Measurements from ENCODE around the gene DAP.
A peak's percentile ranks its signal among the peaks of the same experiment; 100 is the strongest.

The DAP gene

DNA sequence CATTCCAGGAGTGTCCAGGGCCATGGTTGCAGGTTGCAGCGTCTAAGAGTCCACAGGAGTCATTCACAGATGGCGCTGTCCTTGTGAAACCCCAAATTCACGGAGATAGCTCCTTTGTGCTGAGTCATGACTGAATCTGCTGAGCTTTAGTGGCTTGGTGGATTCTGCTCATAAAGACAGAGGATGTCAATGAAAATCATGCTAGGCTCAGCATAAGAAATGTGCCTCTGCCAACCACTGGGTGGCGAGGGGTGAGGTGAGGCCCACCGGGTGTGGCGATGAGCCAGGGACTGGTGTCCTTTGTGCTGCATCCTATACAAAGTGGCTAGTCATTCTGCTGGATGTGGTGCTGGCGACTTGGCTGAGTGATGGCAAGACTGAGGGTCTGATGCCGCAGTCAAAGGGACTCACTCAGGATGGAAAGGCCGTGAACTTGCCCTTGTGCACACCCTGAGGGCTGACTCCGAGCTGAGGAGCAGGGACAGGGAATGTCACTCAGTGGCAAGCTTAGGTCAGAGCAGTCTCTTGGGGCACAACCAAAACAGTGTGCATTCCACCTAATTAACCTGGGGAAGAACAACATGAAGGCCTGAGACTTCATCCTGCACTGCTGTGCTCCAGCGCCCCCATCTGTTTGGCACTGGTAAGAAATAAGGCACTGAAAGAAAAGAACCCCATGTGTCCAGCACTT, 71.5 kb downstream of the DAP start:
- DNase-seq (ENCODE audit: low spot score): peak; percentile 51

DNA sequence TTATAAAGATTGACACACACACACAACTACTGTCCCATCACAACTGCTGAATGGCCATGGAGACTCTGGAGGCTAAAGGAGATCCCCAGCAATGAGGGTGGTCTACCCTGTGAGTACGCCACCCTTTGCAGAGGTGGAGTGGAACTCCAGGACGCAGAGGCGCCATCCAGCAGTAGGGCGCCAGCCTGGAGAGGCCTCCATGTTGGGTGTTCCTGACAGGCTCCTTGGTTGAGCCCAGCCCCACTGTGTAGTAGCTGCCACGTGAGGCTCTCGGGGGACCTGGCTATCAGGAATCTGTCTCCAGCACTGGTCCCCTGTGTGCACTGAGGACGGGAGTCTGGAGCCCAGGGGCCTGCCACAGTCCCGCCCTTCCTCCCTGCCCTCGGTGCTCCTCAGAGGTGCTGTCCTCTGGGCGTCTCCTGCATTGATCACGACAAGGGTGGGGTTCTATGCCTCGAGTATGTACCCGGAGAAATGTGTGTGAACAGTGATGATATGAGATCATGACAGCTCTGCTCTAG, 72.3 kb downstream of the DAP start:
- DNase-seq (ENCODE audit: low spot score): no peak

DNA sequence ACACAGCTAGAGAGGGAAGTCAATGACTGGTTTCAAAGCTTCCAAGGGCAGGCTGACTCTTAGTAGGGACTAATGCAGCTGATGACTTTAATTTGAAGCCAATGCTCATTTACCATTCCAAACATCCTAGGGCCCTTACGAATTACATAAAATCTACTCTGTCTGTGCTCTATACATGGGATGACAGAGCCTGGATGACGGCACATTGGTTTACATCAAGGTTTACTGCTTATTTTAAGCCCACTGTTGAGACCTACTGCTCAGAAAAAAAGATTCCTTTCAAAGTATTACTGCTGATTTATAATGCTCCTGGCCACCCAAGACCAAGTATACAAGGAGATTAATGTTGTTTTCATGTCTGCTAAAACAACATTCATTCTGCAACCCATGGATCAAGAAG, 74.1 kb downstream of the DAP start:
- no peak for DNase-seq (ENCODE audit: low spot score)

DNA sequence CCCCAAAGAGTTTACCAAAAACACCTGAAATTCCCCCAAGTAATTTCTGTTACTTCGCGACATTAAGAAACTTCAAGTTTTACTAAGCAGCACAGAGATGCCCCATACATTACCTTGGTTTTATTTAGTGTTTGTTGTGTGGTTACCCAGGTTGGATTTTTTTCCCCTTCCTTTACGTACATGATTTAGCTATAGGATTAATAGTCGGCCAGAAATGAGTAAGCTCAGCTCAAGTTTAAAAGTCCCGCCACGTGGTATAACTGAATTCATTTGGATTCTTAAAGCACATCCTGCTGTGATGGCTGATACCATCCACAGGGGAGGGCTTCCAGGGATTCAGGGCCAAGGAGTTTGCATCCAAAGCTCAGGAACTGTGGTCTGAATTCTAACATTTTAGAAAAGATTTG, 75.9 kb downstream of the DAP start:
- DNase-seq (ENCODE audit: low spot score): no peak

DNA sequence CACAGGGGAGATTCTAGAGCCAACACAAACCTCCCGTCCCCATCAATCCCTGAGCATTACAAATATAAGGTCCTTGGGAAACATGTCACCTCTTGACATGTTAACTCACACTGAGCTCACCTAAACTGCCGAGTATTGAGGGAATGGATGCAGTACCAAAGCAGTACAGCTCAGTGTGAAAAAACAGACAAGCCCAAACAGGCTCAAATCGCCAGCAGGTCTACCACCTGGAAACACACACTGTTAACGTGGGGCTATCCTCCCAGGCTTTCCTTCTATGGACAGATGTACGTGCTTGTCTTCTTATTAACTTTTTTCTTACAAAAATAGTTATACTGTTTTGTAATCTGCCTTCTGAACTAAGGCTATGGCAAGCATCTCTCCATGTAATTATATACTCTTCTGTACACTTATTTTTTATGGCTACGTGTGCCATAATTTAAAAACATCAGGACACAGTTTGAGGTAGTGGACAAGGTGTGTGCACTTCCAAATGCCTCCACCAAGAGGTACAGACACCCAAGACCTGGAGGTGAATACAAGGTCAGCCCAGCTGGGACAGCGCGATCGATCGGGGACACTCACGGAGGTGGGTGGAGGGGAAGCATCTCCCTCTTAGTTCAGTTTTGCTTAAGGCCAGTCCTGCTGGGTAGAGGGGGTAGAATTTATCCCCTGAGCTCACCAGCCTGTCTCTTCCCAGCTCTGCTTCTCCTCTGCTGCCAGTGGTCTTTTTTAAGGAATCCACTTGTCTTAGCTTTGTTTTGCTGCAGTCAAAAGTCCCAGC, 76.5 kb downstream of the DAP start:
- DNase-seq (ENCODE audit: low spot score): no peak

DNA sequence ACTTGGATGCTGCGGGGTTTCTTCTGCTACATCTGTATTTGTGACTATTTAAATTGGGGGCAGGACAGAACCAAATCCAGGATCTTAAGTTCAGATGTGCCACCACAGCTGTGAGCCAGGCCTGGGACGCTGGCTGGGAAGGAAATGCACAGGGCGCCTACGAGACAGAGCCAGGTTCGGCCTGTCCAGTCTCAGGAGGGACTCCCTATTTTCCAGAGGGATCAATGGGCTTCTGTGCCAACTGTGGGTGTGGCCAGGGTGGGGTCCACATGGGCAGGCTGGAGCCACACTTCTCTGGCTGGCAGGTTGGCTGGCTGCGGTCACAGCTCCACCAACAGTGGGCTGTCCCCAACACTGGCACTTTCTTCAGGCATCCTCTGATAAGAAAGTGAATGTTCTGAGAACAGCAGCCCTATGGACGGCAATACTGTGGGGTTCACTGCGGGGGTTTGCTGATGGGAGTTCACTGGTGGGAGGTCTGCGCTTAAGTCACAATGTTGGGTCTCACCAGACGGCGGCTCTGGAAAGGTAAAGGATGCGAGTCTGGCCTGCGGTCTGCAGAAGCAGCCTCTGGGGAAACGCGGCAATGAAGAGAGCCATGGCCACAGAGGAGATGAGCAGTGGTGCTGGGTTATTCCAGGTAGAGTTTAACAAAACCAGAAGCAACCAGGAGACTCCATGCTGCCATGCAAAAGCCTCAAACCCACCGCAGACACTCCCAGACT, 78.1 kb downstream of the DAP start:
- DNase-seq (ENCODE audit: low spot score): no peak

DNA sequence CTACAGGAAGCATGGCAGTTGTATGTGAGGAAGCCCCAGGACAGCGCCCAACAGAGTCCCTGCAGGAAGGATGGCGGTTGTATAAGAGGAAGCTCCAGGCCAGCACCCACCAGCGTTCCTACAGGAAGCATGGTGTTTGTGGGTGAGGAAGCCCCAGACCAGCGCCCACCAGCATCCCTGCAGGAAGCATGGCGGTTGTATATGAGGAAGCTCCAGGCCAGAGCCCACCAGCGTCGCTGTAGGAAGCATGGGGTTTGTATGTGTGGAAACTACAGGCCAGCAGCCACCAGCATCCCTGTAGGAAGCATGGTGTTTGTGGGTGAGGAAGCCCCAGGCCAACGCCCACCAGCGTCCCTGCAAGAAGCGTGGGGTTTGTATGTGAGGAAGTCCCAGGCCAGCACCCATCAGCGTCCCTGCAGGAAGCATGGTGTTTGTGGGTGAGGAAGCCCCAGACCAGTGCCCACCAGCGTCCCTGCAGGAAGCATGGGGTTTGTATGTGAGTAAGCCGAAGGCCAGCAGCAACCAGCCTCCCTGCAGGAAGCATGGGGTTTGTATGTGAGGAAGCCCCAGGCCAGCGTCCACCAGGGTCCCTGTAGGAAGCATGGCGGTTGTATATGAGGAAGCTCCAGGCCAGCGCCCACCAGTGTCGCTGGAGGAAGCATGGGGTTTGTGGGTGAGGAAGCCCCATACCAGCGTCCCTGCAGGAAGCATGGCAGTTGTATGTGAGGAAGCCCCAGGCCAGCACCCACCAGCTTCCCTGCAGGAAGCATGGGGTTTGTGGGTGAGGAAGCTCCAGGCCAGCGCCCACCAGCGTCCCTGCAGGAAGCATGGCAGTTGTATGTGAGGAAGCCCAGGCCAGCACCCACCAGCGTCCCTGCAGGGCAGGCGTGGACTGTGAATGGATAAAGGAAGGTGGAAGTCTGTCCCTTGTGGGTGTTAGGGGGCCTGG, 79.0 kb downstream of the DAP start:
- DNase-seq (ENCODE audit: low spot score): no peak

DNA sequence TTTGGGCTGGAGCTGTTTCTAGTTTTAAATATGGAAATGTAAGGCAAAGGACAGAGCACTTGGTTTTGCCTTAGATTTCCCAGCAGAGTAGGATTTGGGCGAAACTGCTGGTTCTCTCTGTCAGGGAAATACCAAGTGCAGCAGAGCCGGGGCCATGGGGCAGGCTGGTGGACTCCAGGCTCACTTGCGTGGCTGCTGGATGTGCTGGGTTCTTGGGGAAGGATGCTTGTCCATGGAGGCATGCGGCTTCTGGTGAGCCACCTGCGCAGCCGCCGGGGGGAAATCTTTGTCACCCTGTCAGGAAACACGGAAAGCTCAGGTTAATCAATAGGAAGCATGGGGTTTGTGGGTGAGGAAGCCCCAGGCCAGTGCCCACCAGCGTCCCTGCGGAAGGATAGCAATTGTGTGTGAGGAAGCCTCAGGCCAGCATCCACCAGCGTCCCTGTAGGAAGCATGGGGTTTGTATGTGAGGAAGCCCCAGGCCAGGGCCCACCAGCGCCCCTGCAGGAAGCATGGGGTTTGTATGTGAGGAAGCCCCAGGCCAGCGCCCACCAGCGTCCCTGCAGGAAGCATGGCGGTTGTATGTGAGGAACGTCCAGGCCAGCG, 80.1 kb downstream of the DAP start:
- no peak for DNase-seq (ENCODE audit: low spot score)

DNA sequence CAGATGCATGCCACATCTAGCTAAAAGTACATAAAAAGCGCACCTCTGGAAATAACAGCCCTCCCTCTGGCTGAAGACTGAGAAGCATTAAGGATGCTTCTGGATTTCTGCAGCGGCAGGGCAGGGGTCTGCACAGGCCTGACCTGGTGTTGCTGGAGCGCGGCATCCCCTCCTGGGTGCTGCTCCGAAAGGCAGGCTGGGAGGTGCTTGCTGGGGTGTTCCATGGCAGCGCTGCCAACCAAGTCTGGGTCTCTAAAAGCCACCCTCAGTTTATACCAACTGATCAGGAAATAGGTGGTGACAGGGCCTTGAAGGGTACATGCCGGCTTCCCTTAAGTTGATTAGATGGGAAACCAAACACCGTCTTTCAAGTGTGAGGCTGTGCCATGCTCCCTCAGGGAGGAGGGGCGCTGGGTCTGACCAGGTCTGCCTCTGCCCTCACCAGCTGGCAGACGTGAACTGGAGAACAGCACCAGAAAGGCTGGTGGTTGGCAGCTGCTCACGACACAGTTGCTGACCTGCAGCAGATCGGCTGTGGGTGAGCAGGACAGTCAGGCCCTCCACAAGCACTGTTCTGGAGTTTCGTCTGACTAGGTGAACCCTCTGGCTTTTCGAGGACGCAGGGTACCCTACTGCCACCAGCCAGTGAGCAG, 81.6 kb downstream of the DAP start:
- DNase-seq (ENCODE audit: low spot score): no peak

DNA sequence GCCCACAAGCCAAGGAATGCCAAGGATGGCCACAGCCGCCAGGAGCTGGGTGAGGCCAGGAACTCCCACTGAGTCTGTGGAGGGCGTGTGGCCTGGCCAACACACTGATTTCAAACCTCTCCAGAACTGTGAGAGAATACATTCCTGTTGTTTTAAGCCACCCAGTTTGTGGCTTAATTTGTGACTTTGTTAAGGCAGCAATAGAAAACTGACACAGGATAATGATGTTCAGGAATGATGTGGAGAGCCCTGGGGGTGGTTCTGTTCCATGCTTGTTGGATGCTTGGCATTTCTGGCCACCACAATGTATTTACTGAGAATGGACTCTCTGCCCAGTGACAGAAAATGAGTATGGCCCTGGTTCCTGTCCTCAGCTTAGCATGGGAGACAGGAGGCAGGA, 82.8 kb downstream of the DAP start:
- no peak for DNase-seq (ENCODE audit: low spot score)

DNA sequence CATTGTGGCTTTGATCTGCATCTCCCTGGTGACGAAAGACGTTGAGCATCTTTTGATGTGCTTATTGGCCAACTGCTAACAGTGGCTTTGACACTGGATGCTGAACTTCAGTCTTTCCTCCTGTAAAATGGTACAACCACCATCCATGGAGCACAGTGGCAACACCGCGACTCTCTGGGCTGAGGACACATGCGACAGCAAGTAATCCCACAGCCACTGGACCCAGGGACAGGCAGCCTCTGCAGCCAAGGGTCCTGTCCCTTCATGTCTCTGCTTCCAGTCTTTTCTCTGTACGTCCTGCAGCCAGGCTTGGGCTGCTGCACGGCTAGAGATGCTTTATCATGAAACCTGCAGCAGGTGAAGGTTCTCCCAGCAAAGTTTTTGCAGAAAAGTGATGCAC, 83.5 kb downstream of the DAP start:
- DNase-seq (ENCODE audit: low spot score): no peak

DNA sequence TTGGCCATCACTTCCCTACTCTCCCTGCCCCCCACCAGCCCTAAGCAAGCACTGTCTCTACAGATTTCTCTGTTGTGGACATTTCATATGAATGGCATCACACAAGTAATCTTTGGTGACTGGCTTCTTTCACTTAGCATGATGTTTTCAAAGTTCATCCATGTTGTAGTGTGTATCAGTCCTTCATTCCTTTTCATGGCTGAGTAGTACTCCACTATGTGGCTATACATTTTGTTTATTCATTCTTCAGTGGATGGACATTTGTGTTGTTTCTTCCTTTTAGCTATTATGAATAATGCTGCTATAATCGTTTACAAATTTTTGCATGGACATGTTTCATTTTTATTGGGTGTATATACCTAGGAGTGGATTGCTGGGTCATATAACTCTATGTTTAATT, 84.1 kb downstream of the DAP start:
- DNase-seq (ENCODE audit: low spot score): no peak

DNA sequence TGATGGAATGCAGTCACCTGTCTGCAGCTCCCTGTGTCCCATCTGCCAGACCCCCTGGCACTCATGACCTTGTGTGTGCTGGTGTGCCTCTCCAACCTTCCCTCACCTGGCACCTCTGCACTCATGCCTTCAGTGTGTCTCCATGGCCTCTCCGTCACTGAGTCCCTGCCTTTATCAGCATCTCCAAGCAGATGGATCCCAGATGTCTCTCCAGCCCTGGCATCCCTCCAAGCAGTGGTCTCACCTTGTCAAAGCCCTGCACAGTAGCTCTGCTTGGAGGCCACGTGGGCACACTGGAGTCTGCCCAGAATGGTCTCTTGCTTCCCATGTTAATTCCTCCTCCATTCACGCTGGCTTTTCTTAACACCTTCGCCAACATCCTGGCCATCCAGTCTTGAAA, 84.8 kb downstream of the DAP start:
- DNase-seq (ENCODE audit: low spot score): no peak

DNA sequence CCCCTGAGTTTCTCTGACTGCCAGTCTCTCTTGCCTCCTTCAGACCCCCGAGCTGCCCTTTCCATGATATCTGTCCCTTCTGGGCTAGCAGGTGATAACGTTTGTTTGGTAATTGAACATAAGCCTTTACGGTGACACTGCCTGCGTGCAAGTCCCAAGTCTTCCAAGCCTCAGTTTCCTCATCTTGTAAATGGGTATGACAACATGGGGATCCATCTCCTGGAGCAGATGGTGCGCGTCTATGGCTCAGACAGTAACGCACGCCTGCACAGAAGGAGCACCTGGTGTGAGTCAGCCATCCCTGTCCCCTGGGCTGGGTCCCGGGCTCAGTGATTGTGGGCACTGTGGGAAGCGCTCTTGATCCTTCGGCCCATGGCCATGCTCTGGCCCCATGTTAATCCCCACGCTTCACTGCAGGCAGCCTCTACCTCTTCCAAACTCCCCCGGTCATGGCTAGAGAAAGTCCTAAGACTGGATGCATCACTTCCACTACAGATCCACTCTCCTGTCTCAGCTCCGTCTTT, 85.8 kb downstream of the DAP start:
- DNase-seq (ENCODE audit: low spot score): no peak

DNA sequence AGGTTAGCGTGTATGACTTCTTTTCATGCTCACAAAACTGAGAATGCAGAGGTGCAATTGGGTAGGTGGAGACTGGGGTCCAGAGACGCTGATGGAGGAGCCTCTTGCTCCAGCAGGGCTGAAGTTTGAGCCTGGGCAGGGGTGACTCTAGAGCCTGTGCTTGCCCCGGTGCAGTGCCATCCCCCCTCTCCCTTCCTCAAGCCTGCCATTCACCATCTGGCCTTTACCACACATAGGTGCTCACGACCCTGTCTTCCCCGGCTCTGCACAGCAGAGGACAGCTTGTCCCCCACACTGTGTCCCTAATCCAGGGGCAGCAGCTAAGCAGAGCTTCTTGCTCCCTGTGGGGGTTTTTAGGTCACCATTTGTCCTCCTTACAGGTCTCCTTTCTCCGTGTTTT, 86.5 kb downstream of the DAP start:
- DNase-seq (ENCODE audit: low spot score): no peak

DNA sequence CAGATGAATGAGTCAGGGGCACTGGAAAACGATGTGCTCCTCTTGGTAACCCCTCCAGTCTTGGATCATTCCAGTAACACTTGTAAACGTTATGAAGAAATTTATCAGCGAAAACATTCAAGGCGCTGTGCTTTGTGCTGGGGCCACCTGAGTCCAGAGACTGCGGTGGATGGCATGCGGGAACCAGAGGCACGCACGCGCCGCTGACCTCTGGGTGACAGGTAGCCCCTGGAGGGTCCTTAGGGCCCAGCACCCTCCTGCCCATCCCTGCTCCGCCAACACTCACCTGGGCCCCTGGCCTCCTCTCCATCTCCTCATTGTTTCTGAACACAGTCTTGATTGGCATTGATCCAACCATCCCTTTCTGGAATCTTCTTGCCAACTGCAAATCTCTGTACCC, 86.9 kb downstream of the DAP start:
- DNase-seq (ENCODE audit: low spot score): no peak

DNA sequence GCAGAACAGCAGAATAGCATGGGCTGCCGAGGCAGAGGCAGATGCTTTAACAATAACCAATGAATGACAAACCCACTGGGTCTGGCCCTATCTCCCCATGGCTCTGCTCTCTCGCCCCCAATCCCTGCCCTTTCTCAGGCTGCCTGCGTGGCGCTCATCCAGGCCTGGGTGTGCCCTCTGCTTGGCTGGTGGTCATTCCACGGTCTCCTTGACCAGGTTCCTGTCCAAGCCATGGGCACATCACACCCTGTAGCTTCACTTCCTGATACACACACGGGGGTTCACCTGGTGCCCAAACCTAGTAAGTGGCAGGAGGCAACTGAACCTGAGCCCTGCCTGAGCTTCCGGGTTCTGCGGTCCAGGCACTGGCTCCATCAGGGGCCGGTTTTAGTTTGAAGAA, 87.6 kb downstream of the DAP start:
- DNase-seq (ENCODE audit: low spot score): no peak

DNA sequence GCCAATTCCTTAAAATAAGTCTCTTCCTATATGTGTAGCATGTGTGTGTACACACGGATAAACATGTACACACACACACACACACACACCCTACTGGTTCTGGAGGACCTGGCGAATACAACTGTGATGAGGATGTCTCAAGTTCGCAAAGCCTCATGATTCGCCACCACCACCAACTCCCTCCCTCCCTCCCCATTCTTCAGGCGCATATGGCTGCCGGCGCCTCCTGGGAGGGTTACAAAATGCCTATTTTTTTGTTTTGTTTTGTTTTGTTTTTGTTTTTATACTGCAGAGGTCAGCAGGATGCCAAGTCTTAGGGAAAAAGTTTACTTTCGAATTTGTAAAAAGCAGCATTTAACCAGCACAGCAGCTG, 88.0 kb downstream of the DAP start:
- DNase-seq (ENCODE audit: low spot score): no peak

DNA sequence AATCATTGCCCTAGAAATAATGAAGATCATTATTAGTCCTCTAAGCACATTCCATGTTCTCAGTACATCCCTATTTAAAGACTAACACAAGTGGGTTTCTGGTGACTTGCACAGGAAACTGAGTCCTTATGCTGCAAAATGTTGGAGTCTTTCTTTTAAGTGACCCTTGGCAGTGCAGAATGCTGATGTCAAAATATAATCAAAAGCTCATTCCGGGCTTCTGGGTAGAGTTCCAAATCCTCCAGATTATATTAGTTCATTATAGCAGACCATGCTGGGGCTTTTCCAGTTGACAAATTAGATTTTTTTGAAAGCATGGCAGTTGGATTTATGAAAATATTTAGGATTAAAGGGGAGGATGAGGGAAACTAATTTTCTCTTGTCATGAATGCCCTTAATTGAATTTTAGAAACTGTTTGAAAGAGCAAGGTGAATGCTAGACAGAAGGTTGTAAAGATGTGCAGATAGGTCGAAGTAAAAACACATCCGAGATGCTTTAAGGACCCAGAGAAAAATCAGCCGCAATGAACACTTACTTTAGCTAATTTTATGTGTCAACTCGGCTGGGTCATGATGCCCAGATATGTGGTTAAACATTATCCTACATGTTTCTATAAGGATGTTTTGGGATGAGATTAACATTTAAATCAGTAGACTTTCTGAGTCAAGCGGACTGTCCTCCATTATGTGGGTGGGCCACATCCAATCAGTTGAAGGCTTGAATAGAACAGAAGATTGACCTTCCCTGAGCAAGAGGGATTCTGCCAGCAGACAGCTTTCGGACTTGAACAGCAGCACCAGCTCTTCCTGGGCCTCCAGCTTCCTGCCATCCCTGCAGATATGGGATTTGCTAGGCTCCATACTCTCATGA, 88.7 kb downstream of the DAP start:
- DNase-seq (ENCODE audit: low spot score): no peak

Data from ecto neural progenitor cell (in vitro differentiated cells).